HG03097 (cell line): ENCODE data around the gene SAMD4A.
"Not testable (repeated sequence)": the region's sequence is repeated elsewhere in the genome, so short reads cannot be mapped to it uniquely, and the experiment has no call there.

Experiments
- ATAC-seq: cut with Tn5 transposase; IDR thresholded peaks from one replicate; pipeline ENCODE4 v1.9.1; 2021; ENCODE audit not compliant: unreplicated experiment, low FRiP score

SAMD4A gene

DNA sequence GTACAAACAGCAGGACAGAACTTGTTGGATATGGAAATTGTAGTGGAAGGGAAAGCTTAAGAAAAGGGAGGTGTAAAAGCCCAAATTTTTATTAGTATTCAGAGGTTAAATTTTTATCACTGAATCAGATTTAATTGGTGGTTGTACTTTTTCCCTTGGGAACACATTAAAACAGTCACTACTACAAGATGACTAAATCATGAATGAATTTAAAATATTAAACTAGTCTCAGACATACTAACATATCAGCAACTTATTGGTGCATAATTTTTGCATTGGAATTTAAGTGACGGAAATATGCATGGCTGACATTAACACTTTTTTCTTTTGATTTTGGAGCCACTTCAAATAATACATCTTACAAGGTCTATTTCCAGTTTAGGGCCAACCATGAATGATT, 27.6 kb downstream of the SAMD4A start:
- ATAC-seq = no peak

DNA sequence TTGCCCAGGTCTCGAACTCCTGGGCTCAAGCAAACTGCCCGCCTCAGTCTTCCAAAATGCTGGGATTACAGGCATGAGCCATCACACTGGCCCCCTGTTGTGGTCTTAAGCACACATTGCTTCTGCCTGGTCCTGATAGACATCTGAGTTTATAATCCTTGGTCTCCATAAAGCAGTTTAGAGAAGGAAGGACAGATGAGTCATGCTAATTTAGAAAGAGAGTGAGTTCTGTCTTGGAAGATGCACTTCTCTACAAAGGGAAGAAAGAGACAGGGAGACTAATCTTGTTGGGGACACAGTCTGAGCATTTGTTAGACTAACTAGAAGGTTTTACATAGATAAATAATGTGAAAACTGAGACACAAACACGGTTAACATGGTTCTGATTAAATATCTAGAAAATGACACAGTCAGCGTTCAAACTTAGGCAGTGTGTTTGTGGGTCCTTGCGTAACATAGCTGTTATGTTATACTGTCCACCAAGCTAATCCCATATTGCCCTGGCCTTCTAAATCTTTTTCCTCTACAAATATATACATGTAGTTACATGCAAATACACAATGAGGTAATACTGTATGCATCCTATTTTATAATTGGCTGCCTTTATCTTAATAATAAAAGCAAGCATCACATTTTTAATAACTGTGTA, 31.0 kb downstream of the SAMD4A start:
- ATAC-seq = no peak

DNA sequence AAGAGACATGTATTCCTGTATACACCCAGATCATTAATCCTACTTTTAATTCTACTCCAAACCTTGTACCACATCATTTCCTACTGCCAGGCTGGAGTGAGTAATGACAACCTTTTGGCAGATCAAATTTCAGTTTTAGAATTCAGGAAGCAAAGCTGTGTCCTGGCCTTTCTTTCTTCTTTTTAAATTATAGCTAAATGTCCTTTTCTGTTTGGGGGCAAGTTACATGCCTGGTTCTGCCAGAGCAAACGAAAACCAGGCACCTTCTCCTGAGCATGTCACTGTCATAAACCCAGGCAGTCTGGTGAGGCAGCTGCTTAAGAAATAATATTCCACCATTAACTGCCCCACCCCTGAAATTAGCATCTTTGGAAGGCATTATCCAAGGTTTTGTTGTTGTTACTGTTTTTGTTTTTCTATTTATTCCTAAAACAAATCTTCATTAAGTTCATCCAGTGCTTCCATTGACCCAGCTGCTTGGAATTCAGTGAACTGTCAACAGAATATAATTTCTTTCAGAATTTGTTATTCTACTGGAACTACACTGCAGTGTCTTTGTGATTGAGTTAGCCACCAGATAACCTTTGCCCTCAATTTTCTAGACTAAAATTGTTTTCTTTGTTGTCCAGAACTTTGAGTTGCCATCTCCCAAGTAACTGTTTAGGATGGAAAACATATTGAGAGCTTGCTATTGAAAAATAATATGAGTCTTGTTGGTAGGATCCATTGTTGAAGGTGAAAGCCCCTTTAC, 33.2 kb downstream of the SAMD4A start:
- no peak for ATAC-seq

DNA sequence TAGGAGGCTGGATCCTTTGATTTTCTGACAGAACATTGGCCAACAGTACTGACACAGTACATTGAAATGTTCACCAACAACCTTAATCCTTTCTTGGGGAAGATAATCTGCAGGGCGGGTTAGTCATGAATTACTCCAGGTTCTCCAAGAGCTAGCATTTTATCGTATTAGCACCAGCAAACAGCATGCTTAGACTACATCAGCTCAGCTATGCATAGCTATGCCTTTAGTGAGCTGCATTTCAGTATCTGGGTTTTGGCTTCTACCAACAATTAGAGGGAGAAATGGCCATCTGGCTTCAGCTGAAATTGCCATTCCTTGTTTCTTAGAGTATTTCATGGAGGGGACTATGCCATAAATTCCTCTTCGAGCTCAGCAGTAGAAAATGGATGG, 33.8 kb downstream of the SAMD4A start:
- no peak for ATAC-seq

DNA sequence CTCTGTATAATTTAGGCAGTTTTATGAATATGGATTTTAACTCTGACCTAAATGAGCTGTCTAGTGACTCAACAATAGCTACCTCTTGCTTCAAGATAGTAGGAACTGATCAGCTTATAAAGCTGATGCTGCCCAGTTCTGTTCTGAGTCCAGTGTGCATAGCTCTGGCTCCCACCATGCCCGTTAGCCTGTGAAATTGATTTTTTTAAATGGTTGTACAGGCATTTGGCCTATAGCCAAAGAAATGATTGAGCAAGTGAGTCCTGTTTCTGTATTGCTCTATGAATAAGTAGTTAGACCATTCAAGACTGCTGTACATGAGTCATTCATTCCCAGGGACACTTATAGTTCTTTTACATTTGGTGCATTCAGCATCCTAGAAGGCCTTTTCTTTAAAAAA, 36.4 kb downstream of the SAMD4A start:
- no peak for ATAC-seq

DNA sequence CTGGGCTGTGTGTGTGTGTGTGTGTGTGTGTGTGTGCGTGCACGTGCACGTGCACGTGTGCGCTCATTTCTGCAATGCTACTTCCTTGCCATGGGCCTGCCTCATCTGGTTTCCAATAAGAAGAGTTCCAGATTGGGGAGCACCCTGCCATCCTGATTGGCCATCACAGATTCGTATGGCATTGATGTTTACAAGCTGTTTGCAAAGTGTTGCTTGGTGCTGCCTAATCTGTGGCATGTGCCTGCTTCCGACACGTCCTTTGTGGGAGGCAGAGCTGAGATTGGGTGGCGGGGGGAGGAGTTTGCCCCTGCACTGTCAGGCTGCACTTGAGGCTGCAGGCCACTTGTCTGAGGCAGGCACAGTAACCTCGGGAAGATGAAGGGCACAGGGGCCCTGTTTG, 39.2 kb downstream of the SAMD4A start:
- ATAC-seq = no peak

DNA sequence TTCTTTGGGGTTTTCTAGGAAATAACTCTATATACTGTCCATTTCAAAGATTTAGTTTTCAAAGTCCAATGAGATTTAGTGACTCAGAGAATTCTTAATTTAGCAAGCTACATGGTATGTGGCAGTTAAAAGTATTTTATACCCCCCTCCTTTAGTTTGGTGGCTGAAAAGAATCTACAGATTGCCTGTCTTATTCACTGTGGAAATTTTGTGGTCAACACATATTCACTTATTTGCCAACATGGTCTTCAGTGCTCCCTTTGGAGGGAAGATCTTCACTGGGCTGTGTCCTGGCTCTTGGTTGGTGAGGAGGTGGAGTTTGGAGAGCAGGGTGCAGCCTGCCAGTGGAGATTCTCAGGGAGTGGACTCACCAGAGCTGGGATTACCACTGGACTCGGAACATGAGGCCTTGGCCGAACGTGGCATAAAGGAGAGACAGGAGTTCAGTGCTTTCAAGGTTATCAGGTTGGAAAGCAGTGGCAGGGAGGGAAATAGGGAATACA, 39.8 kb downstream of the SAMD4A start:
- ATAC-seq = no peak

DNA sequence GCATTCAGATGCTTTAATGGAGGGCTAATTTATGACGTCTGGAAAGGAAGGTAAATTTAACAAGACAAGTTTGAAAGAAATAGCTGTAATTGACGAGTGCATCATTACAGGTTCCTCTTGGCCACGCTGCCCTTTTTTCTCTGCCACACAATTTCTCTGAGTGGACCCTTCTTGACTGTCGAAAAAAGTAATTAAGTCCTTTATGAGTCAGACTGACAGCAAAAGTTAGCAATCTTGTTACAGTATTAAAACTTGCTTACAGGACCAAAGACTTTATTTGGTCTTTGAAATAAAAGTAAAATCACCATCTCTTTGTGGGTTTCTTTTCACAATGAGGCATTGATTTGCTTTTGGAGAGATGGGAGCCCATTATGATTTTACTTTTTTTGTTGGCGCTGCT, 42.6 kb downstream of the SAMD4A start:
- no peak for ATAC-seq

DNA sequence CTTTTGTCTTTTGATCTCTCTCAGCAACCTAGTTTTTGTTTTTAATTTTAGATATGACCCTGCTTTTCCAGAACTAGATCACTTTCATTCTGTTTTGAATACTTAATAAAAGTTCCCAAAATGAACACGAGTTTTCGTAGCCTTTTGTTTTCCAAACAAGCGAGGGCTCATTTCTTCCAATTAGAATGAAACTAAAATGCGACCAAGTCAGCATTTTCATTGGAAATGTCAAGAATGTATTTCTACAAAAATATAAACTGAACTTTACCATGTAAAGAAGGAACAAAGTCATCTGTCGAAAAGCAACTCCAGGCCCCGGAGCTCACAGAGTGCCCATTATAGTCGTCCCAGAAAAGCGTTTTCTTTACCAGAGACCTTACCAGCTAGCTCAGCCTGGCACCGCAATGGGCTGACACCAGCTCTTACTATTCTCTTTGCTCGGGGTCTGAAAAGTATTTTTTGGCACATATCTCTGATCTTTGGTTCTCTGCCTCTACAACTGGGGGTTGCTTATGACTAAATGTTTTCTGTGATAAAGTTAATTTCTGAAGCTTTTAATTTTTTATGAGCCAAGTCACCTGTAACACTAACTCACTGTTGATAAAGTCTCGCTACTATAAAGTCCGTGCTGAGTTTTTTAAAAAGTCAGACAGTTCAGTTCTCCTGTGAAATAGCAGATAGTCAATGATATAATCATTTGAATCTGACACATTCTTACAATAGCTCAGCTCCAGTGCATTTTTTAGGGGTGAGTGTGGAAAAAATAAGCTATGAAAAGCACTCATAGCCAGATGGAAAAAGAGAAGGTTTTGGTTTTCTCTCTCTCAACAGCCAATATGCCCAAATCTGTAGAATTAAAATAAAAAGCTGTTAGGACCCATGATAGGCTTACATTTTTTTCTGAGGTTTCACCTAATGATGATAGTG, 43.4 kb downstream of the SAMD4A start:
- ATAC-seq = no peak

DNA sequence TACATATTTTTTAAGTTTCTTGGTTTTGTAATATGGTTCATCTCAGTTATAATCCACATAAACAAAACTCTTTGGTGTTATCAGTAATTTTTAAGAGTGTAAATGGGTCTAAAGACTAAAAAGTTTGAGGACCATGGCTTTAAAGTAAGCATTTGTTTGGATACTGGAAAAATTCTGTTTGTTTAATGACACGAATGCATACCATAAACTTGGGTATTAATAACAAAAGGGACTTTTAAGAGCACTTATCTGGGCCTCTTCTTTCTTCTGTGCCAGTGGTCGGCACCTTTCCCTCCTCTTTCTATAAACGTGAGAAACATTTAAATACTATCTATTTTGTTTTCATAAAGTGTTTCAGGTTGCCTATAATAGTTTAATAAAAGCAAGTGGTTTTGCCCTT, 47.4 kb downstream of the SAMD4A start:
- ATAC-seq = no peak

DNA sequence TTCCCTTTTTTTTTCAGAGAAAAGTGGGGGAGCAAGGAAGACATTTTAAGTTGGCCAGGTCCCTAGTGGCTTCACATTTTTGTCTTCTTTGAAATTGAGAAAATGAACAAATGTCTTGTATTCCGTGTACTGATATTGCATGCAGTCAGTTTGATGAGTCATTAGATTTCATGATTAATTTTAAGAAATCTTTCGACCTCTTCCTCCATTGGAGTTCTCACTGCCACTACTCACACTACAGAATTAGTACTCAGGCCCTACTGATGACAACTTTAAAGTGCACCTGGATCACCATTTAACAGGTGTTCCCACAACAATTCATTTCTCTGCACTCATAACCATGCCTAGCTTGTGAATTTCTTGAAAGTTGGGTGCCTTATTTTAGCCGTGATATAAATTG, 50.5 kb downstream of the SAMD4A start:
- ATAC-seq = no peak

DNA sequence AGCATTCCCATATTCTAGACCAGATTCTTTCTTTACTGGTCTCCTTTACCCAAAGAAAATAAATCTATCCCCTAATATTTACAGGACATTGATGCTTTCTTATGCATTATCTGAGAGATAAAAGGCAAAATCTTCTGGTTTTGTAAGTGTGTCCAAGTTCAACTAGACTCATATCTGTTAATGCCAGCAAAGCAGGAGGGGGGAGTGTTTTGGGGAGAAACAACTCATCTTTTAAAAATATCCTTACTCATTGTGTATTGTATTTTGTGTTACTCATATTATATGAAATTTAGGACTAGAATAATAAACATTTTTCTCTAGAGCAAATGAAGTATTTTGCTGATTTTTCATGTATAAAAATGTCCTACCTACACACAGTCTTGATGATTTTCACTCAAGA, 54.8 kb downstream of the SAMD4A start:
- ATAC-seq = no peak

DNA sequence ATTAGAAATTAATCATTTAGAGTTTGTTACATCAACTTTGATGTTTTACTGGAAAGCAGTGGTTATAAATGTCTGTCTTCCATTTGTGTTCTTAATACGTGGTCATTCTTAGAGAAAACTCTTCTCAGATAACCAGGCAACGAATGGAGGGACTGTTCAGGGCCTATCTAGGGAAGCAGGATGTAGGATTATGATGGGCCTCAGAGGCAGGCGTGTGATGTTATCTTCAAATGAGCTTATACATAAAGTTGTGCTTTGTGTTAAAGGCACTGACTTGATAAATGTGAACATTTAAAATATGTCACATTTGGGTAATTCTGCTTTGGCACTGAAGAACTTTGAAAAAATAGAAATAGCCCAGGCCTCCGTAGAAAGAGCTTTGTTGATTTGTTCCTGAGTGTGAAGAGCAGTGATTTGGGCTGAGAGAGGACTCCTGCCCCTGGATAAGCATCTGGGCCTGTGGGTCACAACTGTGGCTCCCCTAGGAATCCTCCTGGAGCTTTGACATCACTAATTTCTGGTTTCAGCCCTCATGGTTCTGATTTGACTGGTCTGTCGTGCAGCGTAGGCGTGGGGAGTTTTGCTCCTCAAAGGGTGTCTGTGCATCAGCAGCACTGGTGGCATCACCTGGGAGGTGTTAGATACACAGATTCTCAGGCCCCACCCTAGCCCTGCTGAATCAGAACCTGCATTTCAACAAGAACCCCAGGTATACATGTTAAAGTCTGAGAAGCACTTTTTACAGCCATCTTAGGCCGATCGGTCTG, 55.4 kb downstream of the SAMD4A start:
- peak; percentile 64 for ATAC-seq

DNA sequence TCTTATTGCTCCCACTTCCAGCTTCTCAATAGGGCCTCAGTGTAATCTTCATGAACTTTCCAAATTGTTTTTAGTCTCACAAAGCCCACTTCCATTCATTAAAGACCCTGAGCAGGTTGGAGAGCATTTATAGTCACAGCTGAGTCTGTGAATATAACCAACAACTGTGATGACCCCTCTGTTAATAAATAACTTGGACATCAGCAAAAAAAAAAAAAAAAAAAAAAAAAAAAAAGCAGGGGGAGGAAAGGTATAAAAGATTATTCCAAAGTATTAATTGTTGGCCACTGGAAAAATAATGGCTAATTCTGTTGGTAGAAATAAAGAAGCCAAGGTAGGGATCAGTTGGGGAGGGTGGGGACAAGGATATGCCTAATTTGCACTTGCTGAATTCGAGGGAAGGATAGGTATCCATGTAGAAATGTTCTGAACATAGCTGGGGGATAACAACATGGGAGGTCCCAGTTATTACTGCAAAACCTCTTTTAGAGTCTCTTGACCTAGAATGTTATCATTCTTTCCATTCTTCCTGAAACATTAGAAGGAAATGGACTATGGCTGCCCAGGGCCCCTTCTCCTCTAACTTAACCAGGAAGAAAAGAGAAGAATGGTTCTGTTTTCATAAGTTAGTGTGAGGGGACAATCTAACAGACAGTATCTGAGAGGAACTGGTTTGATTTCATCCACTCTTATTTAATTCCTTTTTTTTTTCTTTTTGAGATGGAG, 56.5 kb downstream of the SAMD4A start:
- no peak for ATAC-seq

DNA sequence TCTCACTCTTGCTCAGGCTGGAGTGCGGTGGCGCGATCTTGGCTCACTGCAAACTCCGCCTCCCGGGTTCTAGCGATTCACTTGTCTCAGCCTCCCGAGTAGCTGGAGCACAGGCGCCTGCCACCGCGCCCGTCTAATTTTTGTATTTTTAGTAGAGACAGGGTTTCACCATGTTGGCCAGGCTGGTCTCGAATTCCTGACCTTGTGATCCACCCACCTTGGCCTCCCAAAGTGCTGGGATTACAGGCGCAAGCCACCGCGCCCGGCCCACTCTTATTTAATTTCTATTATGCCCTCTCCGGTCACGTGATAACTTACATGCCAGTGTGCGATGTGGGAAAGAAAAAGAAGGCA, 57.1 kb downstream of the SAMD4A start:
- not testable (repeated sequence) for ATAC-seq

DNA sequence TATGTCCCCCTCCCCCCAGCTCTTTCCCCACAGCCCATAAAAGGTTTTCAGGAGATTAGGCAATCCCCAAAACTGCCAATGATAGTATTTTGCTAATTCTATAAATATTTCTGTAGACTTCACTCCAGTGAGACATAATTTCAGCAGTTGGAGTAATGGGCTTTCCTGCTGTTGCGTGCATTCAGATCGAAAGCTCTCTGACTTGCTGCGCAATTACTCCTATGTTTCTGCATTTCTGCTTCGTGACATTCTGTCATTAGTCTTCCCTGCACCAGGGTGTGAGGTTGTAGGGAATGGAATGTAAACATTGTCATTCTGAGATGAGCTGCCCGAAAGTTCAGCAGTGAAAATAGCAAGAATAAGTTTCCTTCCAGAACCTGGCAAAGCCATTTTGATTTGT, 58.2 kb downstream of the SAMD4A start:
- no peak for ATAC-seq

DNA sequence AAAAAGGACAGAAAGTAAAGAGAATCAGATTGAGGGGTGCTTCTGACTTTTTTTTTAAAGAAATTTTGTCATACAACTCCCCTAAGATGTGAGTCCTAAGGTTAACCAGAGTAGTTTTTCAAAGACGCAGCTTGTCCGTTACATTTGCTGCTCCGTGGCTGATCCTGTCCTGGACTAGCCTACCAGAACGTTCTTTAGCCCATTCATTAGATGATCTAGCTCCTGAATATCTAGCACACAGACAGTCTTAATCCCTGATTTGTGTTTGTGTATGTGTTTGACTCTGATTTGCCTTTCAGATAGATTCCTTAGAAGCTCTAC, 60.3 kb downstream of the SAMD4A start:
- ATAC-seq = peak; percentile 22

DNA sequence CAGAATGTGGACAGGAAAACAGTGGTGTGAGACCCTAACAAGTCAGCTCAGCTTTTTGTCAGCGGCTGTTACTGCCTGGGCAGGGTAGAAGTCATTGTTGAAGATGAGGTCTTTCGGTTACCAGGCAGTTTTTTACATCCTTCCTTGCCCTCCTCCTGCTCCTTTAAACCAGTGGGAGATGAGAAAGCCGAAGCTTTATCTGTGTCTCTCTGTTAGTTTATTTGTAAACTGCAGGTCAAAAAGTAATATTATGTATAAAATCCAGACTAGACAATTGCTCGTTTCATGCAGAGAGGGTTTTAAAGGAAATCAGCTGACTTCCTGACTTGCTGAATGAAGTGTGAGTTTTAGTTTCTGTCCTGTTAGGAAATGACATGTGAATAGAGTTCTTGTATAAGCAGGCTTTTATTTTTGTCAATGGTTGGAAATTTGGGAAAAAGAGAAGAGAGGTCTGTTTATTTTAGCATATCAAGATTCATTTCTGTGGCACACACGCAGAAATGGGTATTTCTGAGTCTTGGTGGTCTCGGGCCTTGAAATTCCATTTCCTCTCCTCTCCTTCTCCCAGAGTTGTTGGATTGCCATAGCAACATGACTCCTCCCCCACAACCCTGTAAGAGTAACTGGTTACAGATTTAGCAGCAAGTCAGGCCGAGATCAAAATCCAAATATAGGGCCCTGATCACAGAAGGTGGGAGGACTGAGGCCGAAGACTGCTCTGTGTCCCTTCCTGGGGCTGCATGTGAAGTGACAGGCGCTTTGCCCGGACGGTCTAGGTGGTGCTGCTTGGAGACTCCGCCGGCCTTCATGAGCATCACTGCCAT, 60.8 kb downstream of the SAMD4A start:
- ATAC-seq = peak; percentile 56

DNA sequence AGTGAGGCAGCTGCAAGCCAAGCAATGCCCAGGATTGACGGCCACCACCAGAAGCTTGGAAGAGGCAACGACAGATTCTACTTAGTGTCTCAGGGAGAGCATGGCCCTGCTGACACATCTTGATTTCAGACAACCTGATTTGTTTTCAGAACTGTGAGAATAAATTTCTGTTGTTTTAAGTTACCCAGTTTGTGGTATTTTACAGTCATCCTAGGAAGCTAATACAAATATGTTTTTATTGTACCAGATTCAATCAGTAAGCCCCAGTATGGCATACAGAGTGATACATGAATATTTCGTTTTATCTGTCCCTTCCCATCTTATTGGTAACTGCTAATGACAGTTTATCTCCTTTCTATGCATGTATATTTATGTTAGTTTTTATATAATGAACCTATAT, 62.3 kb downstream of the SAMD4A start:
- no peak for ATAC-seq
